Measurements from ENCODE around the gene DHODH.

DNA sequence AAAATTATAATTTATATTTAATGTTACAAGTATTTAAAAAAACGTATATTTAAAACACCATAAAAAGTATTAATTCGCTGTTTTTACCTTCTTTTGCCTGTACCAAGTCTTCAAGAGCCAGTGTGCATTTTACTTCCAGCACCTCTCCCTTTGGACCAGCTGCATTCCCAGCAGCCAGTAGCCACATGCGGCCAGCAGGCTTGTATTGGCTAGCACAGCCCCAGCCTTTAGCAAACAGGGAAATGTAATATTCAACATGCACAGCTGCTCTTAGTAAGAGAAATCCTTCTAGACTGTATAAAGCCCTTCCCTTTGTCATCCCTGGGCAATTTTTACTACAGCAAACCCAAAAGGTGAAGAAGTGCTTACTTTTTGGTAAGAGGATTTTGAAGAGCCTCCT lies 6.6 kb downstream of the DHODH start:
- TF ChIP-seq TAF1 (conservative IDR thresholded peaks at IDR 0.05) (no peak), SP1 (IDR thresholded peaks at IDR 0.05) (no peak), RAD21 (IDR thresholded peaks at IDR 0.05) (peak in 1 of 2 donors; percentile 31)
- TF ChIP-seq, protein P1, sequence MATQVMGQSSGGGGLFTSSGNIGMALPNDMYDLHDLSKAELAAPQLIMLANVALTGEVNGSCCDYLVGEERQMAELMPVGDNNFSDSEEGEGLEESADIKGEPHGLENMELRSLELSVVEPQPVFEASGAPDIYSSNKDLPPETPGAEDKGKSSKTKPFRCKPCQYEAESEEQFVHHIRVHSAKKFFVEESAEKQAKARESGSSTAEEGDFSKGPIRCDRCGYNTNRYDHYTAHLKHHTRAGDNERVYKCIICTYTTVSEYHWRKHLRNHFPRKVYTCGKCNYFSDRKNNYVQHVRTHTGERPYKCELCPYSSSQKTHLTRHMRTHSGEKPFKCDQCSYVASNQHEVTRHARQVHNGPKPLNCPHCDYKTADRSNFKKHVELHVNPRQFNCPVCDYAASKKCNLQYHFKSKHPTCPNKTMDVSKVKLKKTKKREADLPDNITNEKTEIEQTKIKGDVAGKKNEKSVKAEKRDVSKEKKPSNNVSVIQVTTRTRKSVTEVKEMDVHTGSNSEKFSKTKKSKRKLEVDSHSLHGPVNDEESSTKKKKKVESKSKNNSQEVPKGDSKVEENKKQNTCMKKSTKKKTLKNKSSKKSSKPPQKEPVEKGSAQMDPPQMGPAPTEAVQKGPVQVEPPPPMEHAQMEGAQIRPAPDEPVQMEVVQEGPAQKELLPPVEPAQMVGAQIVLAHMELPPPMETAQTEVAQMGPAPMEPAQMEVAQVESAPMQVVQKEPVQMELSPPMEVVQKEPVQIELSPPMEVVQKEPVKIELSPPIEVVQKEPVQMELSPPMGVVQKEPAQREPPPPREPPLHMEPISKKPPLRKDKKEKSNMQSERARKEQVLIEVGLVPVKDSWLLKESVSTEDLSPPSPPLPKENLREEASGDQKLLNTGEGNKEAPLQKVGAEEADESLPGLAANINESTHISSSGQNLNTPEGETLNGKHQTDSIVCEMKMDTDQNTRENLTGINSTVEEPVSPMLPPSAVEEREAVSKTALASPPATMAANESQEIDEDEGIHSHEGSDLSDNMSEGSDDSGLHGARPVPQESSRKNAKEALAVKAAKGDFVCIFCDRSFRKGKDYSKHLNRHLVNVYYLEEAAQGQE (IDR thresholded peaks at IDR 0.05), result peak; percentile 97
- TF ChIP-seq, protein P2, sequence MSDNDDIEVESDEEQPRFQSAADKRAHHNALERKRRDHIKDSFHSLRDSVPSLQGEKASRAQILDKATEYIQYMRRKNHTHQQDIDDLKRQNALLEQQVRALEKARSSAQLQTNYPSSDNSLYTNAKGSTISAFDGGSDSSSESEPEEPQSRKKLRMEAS (IDR thresholded peaks at IDR 0.05), result peak; percentile 37
- TF ChIP-seq, protein P3, sequence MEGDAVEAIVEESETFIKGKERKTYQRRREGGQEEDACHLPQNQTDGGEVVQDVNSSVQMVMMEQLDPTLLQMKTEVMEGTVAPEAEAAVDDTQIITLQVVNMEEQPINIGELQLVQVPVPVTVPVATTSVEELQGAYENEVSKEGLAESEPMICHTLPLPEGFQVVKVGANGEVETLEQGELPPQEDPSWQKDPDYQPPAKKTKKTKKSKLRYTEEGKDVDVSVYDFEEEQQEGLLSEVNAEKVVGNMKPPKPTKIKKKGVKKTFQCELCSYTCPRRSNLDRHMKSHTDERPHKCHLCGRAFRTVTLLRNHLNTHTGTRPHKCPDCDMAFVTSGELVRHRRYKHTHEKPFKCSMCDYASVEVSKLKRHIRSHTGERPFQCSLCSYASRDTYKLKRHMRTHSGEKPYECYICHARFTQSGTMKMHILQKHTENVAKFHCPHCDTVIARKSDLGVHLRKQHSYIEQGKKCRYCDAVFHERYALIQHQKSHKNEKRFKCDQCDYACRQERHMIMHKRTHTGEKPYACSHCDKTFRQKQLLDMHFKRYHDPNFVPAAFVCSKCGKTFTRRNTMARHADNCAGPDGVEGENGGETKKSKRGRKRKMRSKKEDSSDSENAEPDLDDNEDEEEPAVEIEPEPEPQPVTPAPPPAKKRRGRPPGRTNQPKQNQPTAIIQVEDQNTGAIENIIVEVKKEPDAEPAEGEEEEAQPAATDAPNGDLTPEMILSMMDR (IDR thresholded peaks at IDR 0.05; ENCODE audit: low read depth, low read length, missing input control), result peak; percentile 17

Measured in liver (tissue), 3 donors.